ENCODE measurements around the gene GCNA.
"Not testable (repeated sequence)": the region's sequence is repeated elsewhere in the genome, so short reads cannot be mapped to it uniquely, and the experiment has no call there.

GCNA gene

DNA sequence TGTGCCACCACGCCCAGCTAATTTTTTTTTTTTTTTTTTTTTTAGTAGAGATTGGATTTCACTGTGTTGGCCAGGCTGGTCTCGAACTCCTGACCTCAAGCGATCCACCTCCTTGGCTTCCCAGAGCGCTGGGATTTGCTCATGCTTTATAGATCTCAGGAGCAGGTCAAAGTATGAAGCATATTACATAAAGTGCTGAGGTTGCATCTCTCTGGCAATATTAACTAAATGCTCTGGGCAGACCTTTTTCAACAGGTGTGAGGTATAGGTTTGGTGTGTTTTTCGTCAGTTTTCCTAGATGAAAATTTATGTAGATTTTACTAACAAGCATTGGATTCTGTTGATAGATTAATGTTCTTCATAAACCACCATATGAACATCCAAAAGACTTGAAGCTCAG is 19.3 kb upstream of the GCNA start:
- no peak for DNase-seq (ENCODE audit: low read depth in 3 of 3)

DNA sequence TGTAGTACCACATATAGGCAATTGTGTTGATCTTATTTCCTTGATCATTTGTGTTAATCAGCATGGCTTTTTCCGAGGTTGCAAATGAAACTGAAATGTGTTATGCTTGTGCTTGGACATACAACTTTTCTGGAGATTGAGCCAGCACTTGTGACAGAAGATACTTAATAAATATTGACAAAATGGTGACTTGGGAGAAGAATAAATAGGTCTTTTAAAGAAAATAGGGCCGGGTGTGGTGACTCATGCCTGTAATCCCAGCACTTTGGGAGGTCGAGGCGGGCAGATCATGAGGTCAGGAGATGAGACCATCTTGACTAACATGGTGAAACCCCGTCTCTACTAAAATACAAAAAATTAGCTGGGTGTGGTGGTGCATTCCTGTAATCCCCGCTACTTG is 18.5 kb upstream of the GCNA start:
- DNase-seq (ENCODE audit: low read depth in 3 of 3), result not testable (repeated sequence)

DNA sequence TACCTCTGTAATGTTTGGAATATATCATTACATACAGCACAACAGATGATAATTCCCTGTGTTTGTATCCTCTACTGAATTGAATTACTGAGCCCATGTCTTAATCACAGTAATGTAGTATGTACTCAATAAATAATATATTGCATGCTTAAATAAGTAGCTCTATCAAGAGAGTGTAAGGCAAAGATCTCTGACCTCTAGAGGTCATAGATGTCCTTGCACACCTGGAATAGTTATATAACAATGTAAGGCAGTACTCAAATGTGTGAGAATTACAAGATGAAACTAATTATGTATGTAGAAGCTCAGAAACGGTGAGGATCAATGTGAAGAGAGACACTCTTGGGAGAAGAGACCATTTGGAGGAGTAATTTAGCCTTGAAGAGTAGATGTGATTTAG is 14.3 kb upstream of the GCNA start:
- no peak for DNase-seq (ENCODE audit: low read depth in 3 of 3)

DNA sequence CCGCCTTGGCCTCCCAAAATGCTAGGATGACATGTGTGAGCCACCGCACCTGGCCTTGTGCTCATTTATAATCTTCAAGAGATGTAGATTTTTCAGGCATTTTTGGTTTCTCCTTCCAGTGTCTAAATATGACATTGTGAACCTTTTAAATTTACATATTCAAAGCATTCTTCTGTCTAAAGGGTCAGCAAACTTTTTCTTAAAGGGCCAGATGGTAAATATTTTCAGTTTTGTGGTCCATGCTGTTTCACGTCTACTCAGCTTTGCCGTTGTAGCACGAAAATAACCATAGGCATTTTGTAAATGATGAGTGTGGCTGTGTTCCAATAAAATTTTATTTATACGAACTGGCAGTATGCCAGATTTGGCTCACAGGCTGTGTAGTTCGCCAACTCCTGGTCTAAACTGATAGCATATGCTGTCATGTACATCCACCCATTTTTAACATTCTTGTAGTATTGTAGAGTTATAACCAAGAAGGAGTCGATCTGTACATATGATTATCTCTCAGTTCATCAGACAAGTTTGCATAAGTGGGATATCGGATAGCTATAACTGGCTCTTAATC is 12.7 kb upstream of the GCNA start:
- no peak for DNase-seq (ENCODE audit: low read depth in 3 of 3)

DNA sequence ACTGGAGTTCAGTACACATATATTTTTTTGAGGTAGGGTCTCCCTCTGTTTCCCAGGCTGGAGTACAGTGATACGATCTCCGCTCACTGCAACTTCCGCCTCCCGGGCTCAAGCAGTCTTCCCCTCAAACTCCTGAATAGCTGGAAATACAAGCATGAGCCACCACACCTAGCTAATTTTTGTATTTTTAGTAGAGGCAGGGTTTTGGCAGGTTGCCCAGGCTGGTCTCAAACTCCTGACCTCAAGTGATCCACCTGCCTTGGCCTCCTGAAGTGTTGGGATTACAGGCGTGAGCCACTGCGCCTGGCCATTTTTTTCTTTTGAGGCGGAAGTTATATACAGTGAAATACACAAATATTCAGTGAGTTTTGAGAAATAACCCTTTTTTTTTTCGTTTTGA is 6.8 kb upstream of the GCNA start:
- DNase-seq (ENCODE audit: low read depth in 3 of 3), result not testable (repeated sequence)

DNA sequence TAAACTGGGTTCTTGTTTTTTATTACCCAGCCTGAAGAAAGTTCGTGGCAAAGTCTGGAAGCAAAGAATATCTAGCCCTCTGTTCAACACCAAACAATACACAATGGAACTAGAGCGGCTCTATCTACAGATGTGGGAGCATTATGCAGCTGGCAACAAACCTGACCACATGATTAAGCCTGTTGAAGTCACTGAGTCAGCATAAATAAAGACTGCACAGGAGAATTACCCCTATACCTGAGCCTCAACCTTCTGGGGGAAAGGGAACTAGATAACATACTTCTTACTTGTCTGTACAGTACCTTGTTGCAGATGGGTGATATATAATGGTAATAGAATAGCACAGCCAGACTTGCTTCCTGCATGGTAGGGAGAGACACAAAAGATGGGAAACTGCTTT is 4.6 kb upstream of the GCNA start:
- no peak for DNase-seq (ENCODE audit: low read depth in 3 of 3)

DNA sequence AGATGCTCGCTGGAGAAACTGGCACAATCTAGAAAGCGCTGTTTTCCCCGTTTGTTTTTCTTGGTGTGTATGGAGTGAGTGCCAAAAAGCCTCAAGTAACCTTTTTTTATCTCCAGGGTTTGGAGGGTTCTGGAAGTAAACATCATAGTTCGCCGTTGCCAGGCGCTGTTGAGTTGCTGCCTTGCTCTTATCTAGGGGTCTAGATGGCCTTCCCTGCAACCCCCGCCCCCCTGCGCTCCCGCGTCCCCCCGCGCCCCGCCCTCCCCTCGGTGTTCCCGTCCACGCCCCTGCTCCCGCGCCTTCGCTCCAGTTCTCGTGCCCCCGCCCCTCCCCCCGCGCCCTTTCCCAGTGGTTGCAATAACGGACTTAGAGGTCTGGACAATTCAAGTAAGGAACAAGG is 555 bp upstream of the GCNA start:
- no peak for DNase-seq (ENCODE audit: low read depth in 3 of 3)

DNA sequence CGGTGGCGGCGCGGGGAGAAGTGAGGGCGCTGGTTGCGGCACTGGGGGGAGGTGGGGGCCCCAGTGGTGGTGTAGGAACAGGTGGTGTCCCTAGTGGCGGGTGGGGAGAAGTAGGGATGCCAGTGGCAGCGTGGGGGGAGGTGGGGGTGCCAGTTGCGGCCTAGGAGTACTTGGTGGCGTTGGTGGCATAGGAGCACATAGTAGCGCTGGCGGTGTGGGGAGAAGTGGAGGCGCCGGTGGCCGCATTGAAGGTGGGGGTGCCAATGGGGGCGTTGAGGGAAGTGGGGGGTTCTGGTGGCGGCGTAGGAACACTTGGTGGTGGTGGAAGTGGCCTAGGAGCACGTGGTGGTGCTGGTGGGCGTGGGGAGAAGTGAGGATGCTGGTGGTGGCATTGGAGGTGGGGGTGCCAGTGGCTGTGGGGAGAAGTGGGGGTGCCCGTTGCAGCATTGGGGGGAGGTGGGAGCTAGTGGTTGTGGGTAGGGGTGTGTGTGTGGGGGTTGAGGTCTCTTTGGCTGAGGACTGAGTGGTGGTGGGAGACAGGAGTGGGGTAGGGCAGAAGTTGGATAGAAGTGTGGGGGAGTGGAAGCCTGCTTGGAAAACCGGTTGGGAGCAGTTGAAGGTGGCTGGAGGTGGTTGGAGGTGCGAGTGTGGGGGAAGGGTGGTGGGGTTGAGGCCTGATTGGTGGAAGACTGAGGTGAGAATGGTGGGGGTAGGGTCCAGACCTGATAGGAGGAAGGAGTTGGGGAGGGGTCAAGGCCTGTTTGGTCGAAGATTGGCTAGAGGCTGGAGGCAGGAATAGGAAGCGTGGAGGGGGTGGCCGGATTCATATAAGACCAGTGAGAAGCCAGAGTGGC is 1.1 kb downstream of the GCNA start:
- no peak for DNase-seq (ENCODE audit: low read depth in 3 of 3)

DNA sequence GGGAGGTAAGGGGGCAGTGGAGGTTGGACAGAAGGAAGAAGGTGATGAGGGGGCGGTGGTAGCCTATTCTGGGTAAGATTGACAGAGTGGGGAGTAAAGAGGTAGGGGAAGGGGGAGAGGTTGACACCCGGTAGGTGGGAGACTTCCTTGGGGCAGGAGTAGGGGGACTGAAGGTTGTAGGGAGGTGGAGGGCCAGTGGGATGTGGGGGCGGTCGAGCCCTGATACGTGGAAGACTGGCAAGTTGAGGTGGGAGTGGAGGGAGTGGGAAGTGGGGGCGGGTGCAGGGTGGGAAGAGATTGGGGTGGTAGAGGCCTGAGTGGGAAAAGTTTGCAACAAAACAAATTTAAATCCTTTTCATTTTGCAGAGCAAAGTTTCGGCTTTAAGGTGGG is 1.7 kb downstream of the GCNA start:
- no peak for DNase-seq (ENCODE audit: low read depth in 3 of 3)

DNA sequence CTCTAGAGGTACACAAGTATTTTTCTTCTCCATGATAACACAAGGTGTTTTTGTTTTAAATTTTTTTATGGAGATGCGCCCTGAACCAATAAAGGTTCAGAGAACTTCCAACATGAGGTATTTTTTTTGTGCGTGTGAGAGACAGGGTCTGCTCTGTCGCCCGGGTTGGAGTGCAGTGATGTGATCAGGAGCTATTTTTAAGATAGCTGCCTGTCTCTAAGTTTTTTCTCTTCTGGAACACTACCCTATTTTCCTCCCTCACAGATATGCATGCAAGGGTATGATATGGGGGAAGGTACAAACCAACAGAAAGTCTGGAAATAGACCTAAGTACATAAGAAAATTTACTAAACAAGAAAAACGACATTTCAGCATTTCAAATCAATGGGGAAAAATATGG is 3.0 kb downstream of the GCNA start:
- DNase-seq (ENCODE audit: low read depth in 3 of 3), result no peak

DNA sequence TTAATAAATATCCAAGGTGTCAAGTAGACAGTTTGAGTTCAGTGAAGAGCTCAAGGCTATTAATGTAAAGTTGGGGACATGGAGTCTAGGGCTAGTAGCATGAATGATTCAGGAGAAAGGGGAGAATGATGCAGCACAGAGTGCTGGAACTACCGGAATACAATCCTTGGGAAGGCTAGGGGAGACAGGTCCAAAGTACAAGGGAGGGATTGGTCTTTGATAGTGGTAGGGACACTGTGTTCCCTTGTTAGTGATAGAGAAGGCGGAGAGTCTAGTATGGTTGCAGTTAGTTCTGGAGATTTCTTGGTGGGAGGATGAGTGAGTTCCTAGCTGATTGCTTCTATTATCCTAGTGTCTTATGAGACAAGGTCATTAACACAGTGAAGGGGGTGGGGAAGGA is 8.7 kb downstream of the GCNA start:
- no peak for DNase-seq (ENCODE audit: low read depth in 3 of 3)

DNA sequence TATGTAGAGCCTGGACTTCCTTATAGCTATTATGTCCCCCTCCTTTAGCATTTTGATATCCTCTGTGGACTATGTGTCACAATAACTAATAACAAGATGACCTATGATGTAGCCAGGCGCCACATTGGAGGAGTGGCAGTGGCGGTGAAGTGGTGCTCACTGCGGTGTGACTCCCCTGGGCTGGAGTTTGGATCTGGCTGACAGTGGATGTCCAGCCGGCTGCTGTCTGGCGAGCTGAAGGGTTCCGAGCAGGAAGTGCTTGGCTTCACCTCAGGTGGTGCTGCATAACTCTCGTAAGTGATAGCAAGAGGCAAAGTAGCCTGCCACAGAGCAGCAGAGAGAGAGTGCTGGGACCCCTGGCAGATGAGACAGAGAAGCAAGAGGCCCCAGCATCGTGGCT is 15.0 kb downstream of the GCNA start:
- DNase-seq (ENCODE audit: low read depth in 3 of 3), result not testable (repeated sequence)

DNA sequence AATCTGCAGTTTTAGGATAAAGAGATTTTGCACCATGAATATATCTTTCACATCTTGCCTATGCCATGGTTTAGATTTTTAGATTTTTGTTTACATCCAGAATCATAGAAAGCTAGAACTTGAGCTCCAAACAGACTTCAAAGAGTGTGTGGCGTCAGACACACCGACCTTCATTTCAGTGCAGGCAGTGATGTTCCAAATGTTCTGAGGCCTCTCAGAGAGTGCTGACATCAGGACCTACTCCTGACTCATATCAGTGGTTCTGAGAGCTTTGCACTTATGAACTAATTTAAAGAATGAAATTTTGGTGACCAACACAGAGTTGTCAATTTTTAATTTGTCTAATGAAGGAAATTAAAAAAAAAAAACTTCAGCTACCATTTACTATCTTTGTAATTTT is 21.7 kb downstream of the GCNA start:
- DNase-seq (ENCODE audit: low read depth in 3 of 3), result no peak

DNA sequence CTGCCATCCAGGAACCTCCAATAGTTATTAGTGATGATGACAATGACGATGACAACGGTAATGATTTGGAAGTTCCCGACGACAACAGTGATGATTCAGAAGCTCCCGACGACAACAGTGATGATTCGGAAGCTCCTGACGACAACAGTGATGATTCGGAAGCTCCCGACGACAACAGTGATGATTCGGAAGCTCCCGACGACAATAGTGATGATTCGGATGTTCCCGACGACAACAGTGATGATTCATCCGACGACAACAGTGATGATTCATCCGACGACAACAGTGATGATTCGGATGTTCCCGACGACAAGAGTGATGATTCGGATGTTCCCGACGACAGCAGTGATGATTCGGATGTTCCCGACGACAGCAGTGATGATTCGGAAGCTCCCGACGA is 25.4 kb downstream of the GCNA start:
- no peak for DNase-seq (ENCODE audit: low read depth in 3 of 3)

DNA sequence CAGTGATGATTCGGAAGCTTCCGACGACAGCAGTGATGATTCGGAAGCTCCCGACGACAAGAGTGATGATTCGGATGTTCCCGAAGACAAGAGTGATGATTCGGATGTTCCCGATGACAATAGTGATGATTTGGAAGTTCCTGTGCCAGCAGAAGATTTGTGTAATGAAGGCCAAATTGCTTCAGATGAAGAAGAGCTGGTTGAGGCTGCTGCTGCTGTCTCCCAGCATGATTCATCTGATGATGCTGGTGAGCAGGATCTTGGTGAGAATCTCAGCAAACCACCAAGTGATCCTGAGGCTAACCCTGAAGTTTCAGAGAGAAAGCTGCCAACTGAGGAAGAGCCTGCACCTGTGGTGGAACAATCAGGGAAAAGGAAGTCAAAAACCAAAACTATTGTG is 25.9 kb downstream of the GCNA start:
- DNase-seq (ENCODE audit: low read depth in 3 of 3), result no peak

DNA sequence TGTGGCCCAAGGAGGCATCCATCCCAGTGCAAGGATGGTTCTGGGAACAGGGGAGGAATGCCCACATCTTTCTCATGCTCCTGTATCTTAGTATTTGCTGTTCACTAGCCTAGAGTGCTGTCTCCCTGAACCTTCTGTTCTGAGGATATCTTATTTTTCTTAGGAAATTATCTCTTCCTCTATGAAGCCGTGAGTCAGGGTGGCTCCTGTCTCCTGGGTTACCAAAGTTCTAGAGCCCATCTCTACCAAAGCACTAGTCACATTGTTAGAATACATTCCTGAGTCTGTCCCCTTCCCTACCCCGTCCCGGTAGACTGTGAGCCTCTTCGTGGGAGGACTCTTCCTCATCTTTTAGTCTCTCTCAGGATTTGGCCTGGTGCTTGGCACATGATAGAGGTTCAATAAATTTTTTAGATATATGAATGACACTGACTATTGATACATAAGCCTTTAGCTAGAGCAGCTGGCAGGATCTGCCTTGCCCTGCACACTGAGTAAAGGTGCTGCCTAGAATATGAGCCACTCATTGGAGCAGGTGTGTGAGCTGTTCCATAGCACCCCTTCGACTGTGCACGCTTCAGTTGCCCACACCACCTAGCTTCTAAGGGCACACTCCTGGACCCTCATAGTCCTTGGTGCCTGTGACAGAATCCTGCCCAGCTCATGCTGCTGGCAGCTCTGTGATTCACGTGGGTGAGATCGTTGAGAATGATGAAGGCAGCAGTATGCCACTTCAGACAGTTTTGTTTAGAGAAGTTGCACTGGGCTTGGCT is 26.7 kb downstream of the GCNA start:
- DNase-seq (ENCODE audit: low read depth in 3 of 3), result no peak

DNA sequence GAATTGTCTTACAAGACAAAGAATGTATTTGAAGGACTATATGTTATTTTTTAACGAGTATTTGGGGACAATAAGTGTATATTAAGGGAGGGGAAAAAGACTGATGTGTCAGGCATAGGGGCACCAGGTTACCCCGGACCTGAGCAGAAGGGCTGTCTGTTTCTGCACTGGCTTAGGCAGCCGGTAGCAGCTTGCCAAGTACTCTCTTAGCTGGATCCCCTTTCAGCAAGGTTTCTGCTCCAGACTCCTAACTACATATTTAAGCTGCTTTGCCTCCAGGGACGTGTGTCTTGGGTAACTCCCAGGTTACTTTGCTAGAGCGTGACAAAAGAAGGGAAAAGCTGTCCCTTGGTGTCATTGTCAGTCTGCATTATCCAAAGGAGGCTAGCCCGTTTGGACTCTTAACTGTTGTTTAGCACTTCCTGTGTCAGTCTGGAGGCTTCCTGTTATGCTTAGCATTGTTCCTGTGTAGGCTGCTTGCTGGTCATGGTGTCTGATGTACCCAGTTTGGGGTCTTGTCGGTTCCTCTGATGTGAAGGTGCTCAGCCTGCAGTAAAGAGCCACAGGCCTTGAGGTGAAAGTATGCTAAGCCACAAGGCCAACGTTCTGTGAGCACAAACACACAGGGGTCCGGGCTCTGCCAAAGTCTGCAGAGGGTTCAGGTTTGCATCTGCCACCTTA is 28.4 kb downstream of the GCNA start:
- DNase-seq (ENCODE audit: low read depth in 3 of 3), result no peak

DNA sequence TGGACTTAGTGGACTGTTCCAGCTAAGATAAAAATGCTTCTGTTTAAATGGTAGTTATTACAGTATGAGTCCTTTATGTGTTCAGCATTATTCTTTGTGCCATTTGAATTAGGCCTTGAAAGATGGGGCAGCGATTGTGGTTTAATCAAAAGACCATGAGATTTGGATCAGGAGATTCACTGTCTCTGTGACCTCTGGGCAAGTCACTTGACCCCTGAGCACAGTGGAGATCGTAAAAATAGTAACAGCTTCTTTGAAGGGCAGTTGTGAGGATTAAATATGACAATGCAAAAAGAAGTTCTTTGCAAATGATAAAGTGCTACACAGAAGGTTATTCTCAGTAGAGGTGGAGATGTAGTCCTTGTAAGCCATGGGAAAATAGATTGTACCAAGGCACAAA is 29.3 kb downstream of the GCNA start:
- no peak for DNase-seq (ENCODE audit: low read depth in 3 of 3)

DNA sequence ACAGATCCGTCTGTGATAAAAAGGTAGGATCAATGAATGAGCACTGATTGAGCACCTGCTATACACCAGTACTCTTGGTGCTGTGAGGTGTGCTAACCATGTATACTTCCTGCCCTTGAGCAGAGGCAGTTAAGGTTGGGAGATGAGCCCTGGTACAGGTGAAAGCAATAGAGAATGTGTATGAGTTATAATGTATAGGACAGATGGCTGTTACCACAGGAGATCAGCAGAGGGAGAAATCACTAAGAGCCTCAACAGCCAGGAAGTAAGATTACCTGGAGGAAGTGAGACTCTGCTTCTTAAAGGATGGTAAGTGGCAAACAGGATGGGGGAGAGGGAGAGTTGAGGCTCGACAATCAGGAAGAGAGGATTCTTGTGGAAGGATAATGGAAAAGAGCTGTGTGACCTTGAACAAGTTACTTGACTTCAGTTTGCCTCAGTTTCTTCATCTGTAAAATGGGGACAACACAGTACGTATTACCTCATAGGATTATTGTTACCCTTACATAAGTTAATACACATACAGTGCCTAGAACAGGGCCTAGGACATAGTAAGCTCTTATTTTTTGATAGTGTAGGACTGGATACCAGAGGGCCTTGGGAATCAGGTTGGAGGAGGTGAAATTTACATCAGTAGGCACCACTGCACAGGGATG is 31.0 kb downstream of the GCNA start:
- DNase-seq (ENCODE audit: low read depth in 3 of 3), result no peak

DNA sequence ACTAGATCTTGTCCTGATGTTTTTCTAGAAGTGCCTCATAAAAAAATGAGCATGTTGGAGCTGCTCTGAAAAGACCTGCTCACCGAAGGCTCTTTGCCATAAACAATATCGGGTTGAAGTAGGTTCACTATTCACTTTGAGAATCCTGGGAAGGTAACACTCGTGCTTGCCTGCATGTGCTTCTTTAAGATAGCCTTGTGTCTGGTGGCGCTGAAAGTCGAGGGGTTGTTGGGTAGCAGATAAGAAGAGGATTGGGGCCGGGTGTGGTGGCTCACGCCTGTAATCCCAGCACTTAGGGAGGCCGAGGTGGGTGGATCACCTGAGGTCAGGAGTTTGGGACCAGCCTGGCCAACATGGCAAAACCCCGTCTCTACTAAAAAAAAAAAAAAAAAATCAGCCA is 33.5 kb downstream of the GCNA start:
- not testable (repeated sequence) for DNase-seq (ENCODE audit: low read depth in 3 of 3)

DNA sequence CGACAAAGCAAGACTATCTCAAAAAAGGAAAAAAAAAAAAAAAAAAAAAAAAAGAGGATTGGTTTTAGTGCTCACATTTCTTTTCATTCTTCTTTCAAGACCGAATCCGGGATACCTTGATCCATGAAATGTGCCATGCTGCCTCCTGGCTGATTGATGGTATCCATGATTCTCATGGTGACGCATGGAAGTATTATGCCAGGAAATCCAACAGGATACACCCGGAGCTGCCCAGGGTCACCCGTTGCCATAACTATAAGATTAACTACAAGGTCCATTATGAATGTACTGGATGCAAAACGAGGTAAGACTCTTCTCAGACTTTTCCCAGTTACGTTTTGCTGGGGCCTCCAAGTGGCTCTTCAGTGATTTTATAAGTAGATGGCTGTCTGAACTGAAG is 34.0 kb downstream of the GCNA start:
- no peak for DNase-seq (ENCODE audit: low read depth in 3 of 3)

DNA sequence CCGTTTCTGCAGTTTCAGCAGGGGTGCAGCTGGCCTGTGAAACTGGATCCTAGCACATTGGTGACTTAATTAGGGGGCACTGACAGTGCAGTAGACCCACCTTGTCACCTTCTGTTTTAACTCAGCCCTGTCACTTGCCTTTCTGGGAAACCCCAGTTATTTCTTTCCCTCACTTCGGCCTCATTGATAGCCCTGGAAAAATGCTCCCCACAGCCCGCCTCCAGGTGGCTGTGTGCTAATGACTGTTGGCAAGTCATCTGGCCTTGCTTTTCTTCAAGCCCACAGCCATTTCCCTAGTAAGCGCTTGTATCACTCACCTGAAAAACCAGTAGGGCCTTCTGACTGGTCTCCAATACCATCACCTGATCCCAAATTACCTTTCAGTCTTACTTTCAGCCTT is 36.8 kb downstream of the GCNA start:
- DNase-seq (ENCODE audit: low read depth in 3 of 3), result no peak

Measured in stimulated activated CD4-positive, alpha-beta T cell treated with anti-CD3 and anti-CD28 coated beads, TNF-alpha, amount 100 ng/mL, for 24 hours (primary cell).